Activated CD8-positive, alpha-beta memory T cell treated with anti-CD3 and anti-CD28 coated beads for 36 hours (primary cell): ENCODE measurements around the gene LOXL3. TPM values are rescaled to one million over a fixed set of nuclear protein-coding genes. Genes with fewer than 3 reads are reported as not detected.

Experiments used
- CTCF ChIA-PET: fragments of 350-600 bp; sonication (Branson Sonifier 250); formaldehyde crosslinking; loops from one replicate; lab custom pipeline; 2021; ENCODE audit warnings: antibody characterized with exemption; lab: Charles Lee
- POLR2A ChIA-PET: fragments of 350-600 bp; sonication (Branson Sonifier 250); formaldehyde crosslinking; loops from one replicate; lab custom pipeline; 2021; ENCODE audit warnings: antibody characterized with exemption; lab: Charles Lee
- total RNA-seq, 2 experiments: library from RNA; stranded (reverse); gene quantifications; one replicate each; pipeline ENCODE4 v1.2.3, GENCODE V29; 2021

LOXL3 gene
- total RNA-seq, 2 experiments from 2014 or later = 1.4 to 1.6 TPM

GRCh38 chr2:74556831-74557370 lies 3.2 kb upstream of the LOXL3 start:
- CTCF ChIA-PET = interaction anchor here (1.4 kb wide), 1 partner anchor 19 kb away, joined by 4 read pairs; no protein-coding TSS in a partner anchor
- POLR2A ChIA-PET = no interaction called here

- ChIA-PET POLR2A (no interaction called here), CTCF (interaction anchor here (1.3 kb wide), 1 partner anchor 29 kb away, joined by 3 read pairs; no protein-coding TSS in a partner anchor)
These were observed 2.4 kb upstream of the LOXL3 start for GRCh38 chr2:74556159-74556558.

- CTCF ChIA-PET = interaction anchor here (1.3 kb wide), 1 partner anchor 30 kb away, joined by 3 read pairs; no protein-coding TSS in a partner anchor
- POLR2A ChIA-PET = no interaction called here
These were observed 1.9 kb upstream of the LOXL3 start for GRCh38 chr2:74555610-74556103.

GRCh38 chr2:74554820-74555531 lies 1.2 kb upstream of the LOXL3 start:
- ChIA-PET POLR2A (no interaction called here), CTCF (interaction anchor here (1.3 kb wide), 1 partner anchor 30 kb away, joined by 3 read pairs; no protein-coding TSS in a partner anchor)

GRCh38 chr2:74552914-74553811 lies 579 bp downstream of the LOXL3 start:
- POLR2A ChIA-PET = interaction anchor here (0.9 kb wide), 1 partner anchor 15 kb away, joined by 5 read pairs; no protein-coding TSS in a partner anchor

GRCh38 chr2:74551942-74552913 lies 1.5 kb downstream of the LOXL3 start:
- POLR2A ChIA-PET = no interaction called here
- CTCF ChIA-PET = interaction anchor here (1.2 kb wide), 1 partner anchor 14 kb away, joined by 3 read pairs; no protein-coding TSS in a partner anchor

More at GRCh38 chr2:74552914-74553811, 579 bp downstream of the LOXL3 start:
- CTCF ChIA-PET = interaction anchor here (0.9 kb wide), 1 partner anchor 89 kb away, joined by 6 read pairs; no protein-coding TSS in a partner anchor

GRCh38 chr2:74551530-74551929 lies 2.2 kb downstream of the LOXL3 start:
- POLR2A ChIA-PET = no interaction called here
- CTCF ChIA-PET = interaction anchor here (1.0 to 1.2 kb wide), 2 partner anchors 14 to 19 kb away, joined by 3 to 5 read pairs; no protein-coding TSS in a partner anchor

- CTCF ChIA-PET = no interaction called here
These were observed 3.5 kb downstream of the LOXL3 start for GRCh38 chr2:74550231-74550630.

GRCh38 chr2:74548900-74549826 lies 4.6 kb downstream of the LOXL3 start:
- ChIA-PET POLR2A (no interaction called here), CTCF (no interaction called here)

More at GRCh38 chr2:74550231-74550630, 3.5 kb downstream of the LOXL3 start:
- POLR2A ChIA-PET = no interaction called here

- CTCF ChIA-PET = no interaction called here
- POLR2A ChIA-PET = interaction anchor here (0.6 kb wide), 1 partner anchor 17 kb away, joined by 3 read pairs; no protein-coding TSS in a partner anchor
These were observed 5.3 kb downstream of the LOXL3 start for GRCh38 chr2:74548285-74548899.

GRCh38 chr2:74546004-74546403 lies 7.7 kb downstream of the LOXL3 start:
- POLR2A ChIA-PET = no interaction called here
- CTCF ChIA-PET = no interaction called here

GRCh38 chr2:74544634-74545033 lies 9.1 kb downstream of the LOXL3 start:
- ChIA-PET POLR2A (no interaction called here), CTCF (no interaction called here)

GRCh38 chr2:74542978-74543377 lies 10.8 kb downstream of the LOXL3 start:
- POLR2A ChIA-PET = interaction anchor here (0.7 kb wide), 1 partner anchor 28 kb away, joined by 3 read pairs; no protein-coding TSS in a partner anchor
- CTCF ChIA-PET = interaction anchor here (0.7 kb wide), 1 partner anchor 269 kb away, joined by 3 read pairs; no protein-coding TSS in a partner anchor

- ChIA-PET POLR2A (no interaction called here), CTCF (no interaction called here)
These were observed 13.5 kb downstream of the LOXL3 start for GRCh38 chr2:74540291-74540690.

GRCh38 chr2:74538881-74539339 lies 14.8 kb downstream of the LOXL3 start:
- ChIA-PET POLR2A (no interaction called here), CTCF (interaction anchor here (1.0 to 1.2 kb wide), 2 partner anchors 19 to 164 kb away, joined by 3 to 4 read pairs; no protein-coding TSS in a partner anchor)

GRCh38 chr2:74537140-74537539 lies 16.6 kb downstream of the LOXL3 start:
- ChIA-PET POLR2A (no interaction called here), CTCF (no interaction called here)
